Caco-2 (cell line): Measurements from ENCODE around the gene IQSEC3. TPM values are rescaled to one million over a fixed set of nuclear protein-coding genes. Genes with fewer than 3 reads are reported as not detected.

Experiments
- BruUV-seq: library from RNA; stranded (reverse); fragments of 400-500 nt; replicated peaks from 2 replicates; lab custom pipeline; 2021; lab: Mats Ljungman, UMichigan
- CTCF ChIA-PET: fragments of 300-600 bp; sonication (Branson Sonifier 250); formaldehyde crosslinking; loops from one replicate; lab custom pipeline; 2022; ENCODE audit warnings: antibody characterized with exemption; lab: Charles Lee
- POLR2A ChIA-PET: fragments of 300-600 bp; sonication (Branson Sonifier 250); formaldehyde crosslinking; loops from one replicate; lab custom pipeline; 2022; ENCODE audit warnings: antibody characterized with exemption; lab: Charles Lee
- DNase-seq, 2 experiments: peaks; one replicate each; pipeline versions ENCODE4 v3.0.0 to v3.0.0-alpha.2; 2020 to 2022
- H3K27me3 ChIP-seq: replicated peaks from 2 replicates; pipeline ENCODE4 v1.6.0; 2011; ENCODE audit warnings: low read length; ENCODE audit not compliant: control insufficient read depth, insufficient read depth
- H3K36me3 ChIP-seq: 2 replicates; pipeline ENCODE4 v1.5.1; 2011; ENCODE audit warnings: low read length; ENCODE audit not compliant: control insufficient read depth, insufficient read depth
- H3K4me1 ChIP-seq: fragments of 250-450 bp; sonication (Bioruptor Pico); 2 replicates; pipeline ENCODE4 v1.5.1; 2020; ENCODE audit warnings: mild to moderate bottlenecking
- H3K4me3 ChIP-seq: 2 replicates; pipeline ENCODE4 v1.5.1; 2011; ENCODE audit warnings: low read depth, mild to moderate bottlenecking, control low read depth, low read length
- H3K9me3 ChIP-seq: fragments of 250-450 bp; sonication (Bioruptor Pico); 2 replicates; pipeline ENCODE4 v1.5.1; 2020; ENCODE audit warnings: mild to moderate bottlenecking, moderate library complexity
- H3K27ac Mint-ChIP-seq: one replicate; pipeline ENCODE4 v1.8.0; 2022; ENCODE audit warnings: mixed read lengths; ENCODE audit not compliant: unreplicated experiment
- H3K27me3 Mint-ChIP-seq: one replicate; pipeline ENCODE4 v1.8.0; 2022; ENCODE audit warnings: mixed read lengths; ENCODE audit not compliant: insufficient read depth, unreplicated experiment
- H3K36me3 Mint-ChIP-seq: one replicate; pipeline ENCODE4 v1.8.0; 2022; ENCODE audit warnings: mild to moderate bottlenecking, mixed read lengths; ENCODE audit not compliant: insufficient read depth, unreplicated experiment
- H3K4me1 Mint-ChIP-seq: one replicate; pipeline ENCODE4 v1.8.0; 2022; ENCODE audit warnings: low read depth, mixed read lengths; ENCODE audit not compliant: unreplicated experiment
- H3K4me3 Mint-ChIP-seq: one replicate; pipeline ENCODE4 v1.8.0; 2022; ENCODE audit warnings: mild to moderate bottlenecking, moderate library complexity, mixed read lengths; ENCODE audit not compliant: unreplicated experiment
- H3K9me3 Mint-ChIP-seq: one replicate; pipeline ENCODE4 v1.8.0; 2022; ENCODE audit warnings: mixed read lengths; ENCODE audit not compliant: unreplicated experiment
- CTCF ChIP-seq, 2 experiments: fragments of 200-600 bp in 1 of 2; IDR thresholded peaks; 1 replicate in 1 of 2; 2 replicates in 1 of 2; pipeline versions ENCODE4 v1.5.1 to v1.8.0; 2011 to 2022; ENCODE audit warnings: antibody characterized with exemption in 1 of 2, control low read depth in 1 of 2, inconsistent platforms in 1 of 2, low read depth in 1 of 2, low read length in 1 of 2, mild to moderate bottlenecking in 1 of 2, moderate library complexity in 1 of 2; ENCODE audit not compliant: insufficient read depth in 1 of 2, severe bottlenecking in 1 of 2, unreplicated experiment in 1 of 2
- intact Hi-C: fragments of 100-400 bp; cut with micrococcal nuclease; formaldehyde crosslinking; loops from one replicate; pipeline ENCODE4 v1.10.0; 2022; ENCODE audit not compliant: unreplicated experiment
- total RNA-seq: library from RNA; stranded (reverse); gene quantifications from 2 replicates; pipeline ENCODE4 v1.2.3, GENCODE V29; 2022

The IQSEC3 gene
- total RNA-seq, 1 experiment from 2014 or later = 0.59 TPM

- Mint-ChIP-seq H3K36me3 (no peaks in the 10 kb centered on the region), H3K9me3 (no peaks in the 10 kb centered on the region), H3K4me3 (no peak overlapping the region), H3K27me3 (no peaks in the 10 kb centered on the region), H3K4me1 (peaks cover 14% of the 10 kb centered on the region), H3K27ac (no peak overlapping the region)
- Histone ChIP-seq H3K36me3 (no peaks in the 10 kb centered on the region), H3K27me3 (no peaks in the 10 kb centered on the region), H3K4me3 (no peak overlapping the region), H3K9me3 (no peaks in the 10 kb centered on the region), H3K4me1 (peaks cover 6% of the 10 kb centered on the region; the same call in 1 of the 2 replicates)
- TF ChIP-seq CTCF (IDR thresholded peaks at IDR 0.05; ENCODE audit: insufficient read depth in 1 of 2, low read depth in 1 of 2, low read length in 1 of 2, severe bottlenecking in 1 of 2, unreplicated experiment in 1 of 2) = no peak
- ChIA-PET POLR2A (no interaction called here), CTCF (no interaction called here)
- BruUV-seq = no TSS peak
- intact Hi-C loops = no loop called here
- no peak for DNase-seq
These were observed 100.0 kb downstream of the IQSEC3 start for GRCh38 chr12:166425-167075.

GRCh38 chr12:167959-168600 is 101.5 kb downstream of the IQSEC3 start:
- no TSS peak for BruUV-seq
- no peaks in the 10 kb centered on the region for H3K36me3 ChIP-seq
- H3K4me1 Mint-ChIP-seq = peaks cover 21% of the 10 kb centered on the region
- TF ChIP-seq CTCF (IDR thresholded peaks at IDR 0.05; ENCODE audit: insufficient read depth in 1 of 2, low read depth in 1 of 2, low read length in 1 of 2, severe bottlenecking in 1 of 2, unreplicated experiment in 1 of 2) = no peak
- H3K9me3 Mint-ChIP-seq = no peaks in the 10 kb centered on the region
- no peaks in the 10 kb centered on the region for H3K9me3 ChIP-seq
- H3K4me3 Mint-ChIP-seq = no peak overlapping the region
- H3K27me3 Mint-ChIP-seq = no peaks in the 10 kb centered on the region
- CTCF ChIA-PET = no interaction called here
- no peak overlapping the region for H3K27ac Mint-ChIP-seq
- intact Hi-C loops = no loop called here
- H3K4me1 ChIP-seq = peaks cover 6% of the 10 kb centered on the region; the same call in 1 of the 2 replicates
- POLR2A ChIA-PET = interaction anchor here (0.6 kb wide), 1 partner anchor 265 kb away, joined by 6 read pairs; no protein-coding TSS in a partner anchor
- H3K36me3 Mint-ChIP-seq = no peaks in the 10 kb centered on the region
- H3K4me3 ChIP-seq = no peak overlapping the region
- no peaks in the 10 kb centered on the region for H3K27me3 ChIP-seq
- DNase-seq = no peak

- no peak overlapping the region for H3K4me3 ChIP-seq
- no peak overlapping the region for H3K27ac Mint-ChIP-seq
- peaks cover 21% of the 10 kb centered on the region for H3K4me1 Mint-ChIP-seq
- no TSS peak for BruUV-seq
- no peaks in the 10 kb centered on the region for H3K9me3 Mint-ChIP-seq
- H3K4me1 ChIP-seq = peaks cover 6% of the 10 kb centered on the region; the same call in 1 of the 2 replicates
- H3K9me3 ChIP-seq = no peaks in the 10 kb centered on the region
- DNase-seq = no peak
- no peak for TF ChIP-seq CTCF (IDR thresholded peaks at IDR 0.05; ENCODE audit: insufficient read depth in 1 of 2, low read depth in 1 of 2, low read length in 1 of 2, severe bottlenecking in 1 of 2, unreplicated experiment in 1 of 2)
- H3K27me3 Mint-ChIP-seq = no peaks in the 10 kb centered on the region
- CTCF ChIA-PET = no interaction called here
- H3K4me3 Mint-ChIP-seq = no peak overlapping the region
- no peaks in the 10 kb centered on the region for H3K27me3 ChIP-seq
- POLR2A ChIA-PET = no interaction called here
- no peaks in the 10 kb centered on the region for H3K36me3 Mint-ChIP-seq
- intact Hi-C loops = no loop called here
- no peaks in the 10 kb centered on the region for H3K36me3 ChIP-seq
These were observed 102.4 kb downstream of the IQSEC3 start for GRCh38 chr12:168763-169525.
